ENCODE results near the gene SFXN2.

DNA sequence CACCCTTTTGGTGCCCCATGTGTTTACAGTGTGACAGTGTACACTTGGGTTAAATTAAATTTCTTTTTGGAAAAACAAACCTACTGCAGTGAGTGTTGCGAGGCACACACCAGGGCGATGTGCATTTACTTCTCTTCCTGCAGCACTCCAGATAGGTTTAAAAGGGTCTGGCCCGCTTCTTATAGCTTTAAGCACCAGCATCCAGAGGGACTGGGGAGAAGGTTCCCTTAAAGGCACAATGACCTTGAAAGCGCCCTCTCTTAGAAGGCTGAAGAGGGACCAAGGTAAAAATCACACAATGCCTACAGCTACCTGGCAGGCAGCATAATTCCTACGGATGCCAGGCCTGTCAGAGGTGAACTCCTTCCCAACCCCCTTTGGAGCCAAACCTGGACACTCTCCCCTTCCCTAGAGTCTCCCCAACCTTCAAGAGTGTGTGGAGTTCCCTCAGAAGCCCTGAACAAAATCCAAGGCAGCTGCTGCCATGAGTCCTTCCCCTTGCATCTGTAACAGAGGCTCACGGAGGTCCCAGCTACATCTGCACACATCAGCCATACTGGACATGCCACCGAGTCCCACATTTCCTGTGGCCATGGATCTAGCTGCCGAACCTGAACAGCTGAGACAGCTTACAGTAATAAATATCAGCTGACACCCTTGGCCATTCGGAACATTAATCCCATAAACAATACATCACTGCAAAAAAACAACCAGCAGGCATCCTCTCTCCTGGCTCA is 36.9 kb upstream of the SFXN2 start:
- TF ChIP-seq GATA2 (IDR thresholded peaks at IDR 0.05; ENCODE audit: low read depth, low read length) (no peak), GATA3 (IDR thresholded peaks at IDR 0.05; ENCODE audit: low read depth, low read length) (no peak)

All from SH-SY5Y (cell line).